SK-N-SH treated with all-trans-retinoic acid at 6 μM for 48 hours (cell line): ENCODE measurements around the gene KRTAP5-6.

Experiments used
- ATAC-seq: fragments of 200-7000 bp; cut with Tn5 transposase; 3 replicates; pipeline ENCODE4 v1.9.1; 2020; ENCODE audit warnings: mild to moderate bottlenecking, moderate library complexity
- ARNTL ChIP-seq: fragments of 450-650 bp; formaldehyde crosslinking; IDR thresholded peaks from 2 replicates; pipeline ENCODE4 v1.5.0; 2020; ENCODE audit warnings: low read depth, mild to moderate bottlenecking, moderate library complexity, borderline replicate concordance
- BACH2 ChIP-seq: fragments of 250-450 bp; sonication (Bioruptor Pico); IDR thresholded peaks from 2 replicates; pipeline ENCODE4 v1.9.0; 2021; ENCODE audit warnings: mild to moderate bottlenecking, borderline replicate concordance
- CSDC2 ChIP-seq: fragments of 250-450 bp; sonication (Bioruptor Pico); IDR thresholded peaks from 2 replicates; pipeline ENCODE4 v1.5.0; 2020; ENCODE audit warnings: mild to moderate bottlenecking, moderate library complexity
- GLIS3 ChIP-seq: fragments of 250-450 bp; sonication (Bioruptor Pico); IDR thresholded peaks from 2 replicates; pipeline ENCODE4 v1.5.0; 2020; ENCODE audit warnings: mild to moderate bottlenecking, moderate library complexity
- ISL1 ChIP-seq: fragments of 250-450 bp; sonication (Bioruptor Pico); IDR thresholded peaks from 2 replicates; pipeline ENCODE4 v2.1.2; 2022; ENCODE audit warnings: mild to moderate bottlenecking, moderate library complexity
- OSR1 ChIP-seq: fragments of 250-450 bp; sonication (Bioruptor Pico); IDR thresholded peaks from 2 replicates; pipeline ENCODE4 v1.8.0; 2022; ENCODE audit warnings: moderate library complexity, mild to moderate bottlenecking, inconsistent platforms
- PPARA ChIP-seq: fragments of 250-450 bp; sonication (Bioruptor Pico); IDR thresholded peaks from 2 replicates; pipeline ENCODE4 v1.5.0; 2020; ENCODE audit warnings: mild to moderate bottlenecking, borderline replicate concordance
- RARB ChIP-seq: fragments of 250-450 bp; sonication (Bioruptor Pico); IDR thresholded peaks from 2 replicates; pipeline ENCODE4 v1.8.0; 2021; ENCODE audit warnings: mild to moderate bottlenecking, moderate library complexity
- TOX ChIP-seq: fragments of 250-450 bp; sonication (Bioruptor Pico); IDR thresholded peaks from 2 replicates; pipeline ENCODE4 v1.8.0; 2021; ENCODE audit warnings: mild to moderate bottlenecking, moderate library complexity, borderline replicate concordance
- ZC3H10 ChIP-seq: fragments of 250-450 bp; sonication (Bioruptor Pico); IDR thresholded peaks from 2 replicates; pipeline ENCODE4 v1.5.1; 2021; ENCODE audit warnings: mild to moderate bottlenecking, moderate library complexity
- ZFP3 ChIP-seq: fragments of 250-450 bp; sonication (Bioruptor Pico); IDR thresholded peaks from 2 replicates; pipeline ENCODE4 v1.5.0; 2020; ENCODE audit warnings: mild to moderate bottlenecking, moderate library complexity
- ZNF565 ChIP-seq: fragments of 450-650 bp; formaldehyde crosslinking; conservative IDR thresholded peaks from 2 replicates; pipeline ENCODE4 v1.5.0; 2020; ENCODE audit warnings: low read depth, mild to moderate bottlenecking, moderate library complexity
- ZNF70 ChIP-seq: fragments of 450-650 bp; formaldehyde crosslinking; IDR thresholded peaks from 2 replicates; pipeline ENCODE4 v1.5.0; 2020; ENCODE audit warnings: mild to moderate bottlenecking, moderate library complexity
- ZNF8 ChIP-seq: fragments of 450-650 bp; formaldehyde crosslinking; IDR thresholded peaks from 2 replicates; pipeline ENCODE4 v1.5.0; 2020; ENCODE audit warnings: mild to moderate bottlenecking, moderate library complexity
- TF ChIP-seq, protein P1 (sequence below): fragments of 250-450 bp; sonication (Bioruptor Pico); IDR thresholded peaks from 2 replicates; pipeline ENCODE4 v1.8.0; 2020; ENCODE audit warnings: mild to moderate bottlenecking, moderate library complexity, borderline replicate concordance
- TF ChIP-seq, protein P2 (sequence below): fragments of 250-450 bp; sonication (Bioruptor Pico); IDR thresholded peaks from 2 replicates; pipeline ENCODE4 v1.8.0; 2021; ENCODE audit warnings: low read depth, mild to moderate bottlenecking, moderate library complexity, borderline replicate concordance
- TF ChIP-seq, protein P3 (sequence below): fragments of 250-450 bp; sonication (Bioruptor Pico); IDR thresholded peaks from 2 replicates; pipeline ENCODE4 v1.5.0; 2020; ENCODE audit warnings: mild to moderate bottlenecking, moderate library complexity
- TF ChIP-seq, protein P4 (sequence below): fragments of 250-450 bp; sonication (Bioruptor Pico); IDR thresholded peaks from 2 replicates; pipeline ENCODE4 v1.5.1; 2021; ENCODE audit warnings: mild to moderate bottlenecking, moderate library complexity

KRTAP5-6 gene

DNA sequence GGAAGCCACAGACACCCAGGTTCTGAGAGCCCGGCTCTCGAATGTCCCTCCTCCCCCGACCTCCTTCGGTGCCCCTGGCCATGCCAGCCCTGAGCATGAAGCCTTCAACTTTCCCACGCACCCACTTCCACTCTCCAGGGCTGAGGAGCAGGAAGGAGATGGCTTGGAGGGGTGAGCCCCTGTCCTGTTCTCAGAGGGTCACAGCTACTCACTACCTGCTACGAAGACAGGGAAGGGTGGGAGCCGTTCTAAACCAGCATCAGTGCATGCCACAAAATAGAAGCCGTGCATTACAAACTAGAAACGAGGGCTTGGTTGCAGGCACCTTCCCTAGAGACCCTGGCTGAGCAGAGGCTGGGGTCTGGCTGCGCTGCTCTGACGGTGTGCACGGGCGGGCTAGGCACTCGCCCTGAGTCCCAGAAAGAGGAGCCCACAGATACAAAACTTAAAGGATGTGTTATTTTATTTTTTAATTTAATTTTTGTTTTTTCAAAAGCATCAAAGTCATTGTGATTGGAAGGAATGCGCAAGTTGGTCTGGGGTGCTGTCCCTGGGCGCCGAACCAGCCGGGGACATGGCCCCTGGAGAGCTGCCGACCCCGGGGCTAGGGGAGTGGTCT, 4.2 kb upstream of the KRTAP5-6 start (continued):
- TF ChIP-seq, protein P1, sequence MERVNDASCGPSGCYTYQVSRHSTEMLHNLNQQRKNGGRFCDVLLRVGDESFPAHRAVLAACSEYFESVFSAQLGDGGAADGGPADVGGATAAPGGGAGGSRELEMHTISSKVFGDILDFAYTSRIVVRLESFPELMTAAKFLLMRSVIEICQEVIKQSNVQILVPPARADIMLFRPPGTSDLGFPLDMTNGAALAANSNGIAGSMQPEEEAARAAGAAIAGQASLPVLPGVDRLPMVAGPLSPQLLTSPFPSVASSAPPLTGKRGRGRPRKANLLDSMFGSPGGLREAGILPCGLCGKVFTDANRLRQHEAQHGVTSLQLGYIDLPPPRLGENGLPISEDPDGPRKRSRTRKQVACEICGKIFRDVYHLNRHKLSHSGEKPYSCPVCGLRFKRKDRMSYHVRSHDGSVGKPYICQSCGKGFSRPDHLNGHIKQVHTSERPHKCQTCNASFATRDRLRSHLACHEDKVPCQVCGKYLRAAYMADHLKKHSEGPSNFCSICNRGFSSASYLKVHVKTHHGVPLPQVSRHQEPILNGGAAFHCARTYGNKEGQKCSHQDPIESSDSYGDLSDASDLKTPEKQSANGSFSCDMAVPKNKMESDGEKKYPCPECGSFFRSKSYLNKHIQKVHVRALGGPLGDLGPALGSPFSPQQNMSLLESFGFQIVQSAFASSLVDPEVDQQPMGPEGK (CRISPR knock-in tag), result no peak
- TF ChIP-seq ISL1 (CRISPR knock-in tag), result no peak
- no peak for TF ChIP-seq GLIS3 (CRISPR knock-in tag)
- TF ChIP-seq, protein P2, sequence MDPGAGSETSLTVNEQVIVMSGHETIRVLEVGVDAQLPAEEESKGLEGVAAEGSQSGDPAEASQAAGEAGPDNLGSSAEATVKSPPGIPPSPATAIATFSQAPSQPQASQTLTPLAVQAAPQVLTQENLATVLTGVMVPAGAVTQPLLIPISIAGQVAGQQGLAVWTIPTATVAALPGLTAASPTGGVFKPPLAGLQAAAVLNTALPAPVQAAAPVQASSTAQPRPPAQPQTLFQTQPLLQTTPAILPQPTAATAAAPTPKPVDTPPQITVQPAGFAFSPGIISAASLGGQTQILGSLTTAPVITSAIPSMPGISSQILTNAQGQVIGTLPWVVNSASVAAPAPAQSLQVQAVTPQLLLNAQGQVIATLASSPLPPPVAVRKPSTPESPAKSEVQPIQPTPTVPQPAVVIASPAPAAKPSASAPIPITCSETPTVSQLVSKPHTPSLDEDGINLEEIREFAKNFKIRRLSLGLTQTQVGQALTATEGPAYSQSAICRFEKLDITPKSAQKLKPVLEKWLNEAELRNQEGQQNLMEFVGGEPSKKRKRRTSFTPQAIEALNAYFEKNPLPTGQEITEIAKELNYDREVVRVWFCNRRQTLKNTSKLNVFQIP, result no peak
- TF ChIP-seq, all 23 proteins: peak for 0

DNA sequence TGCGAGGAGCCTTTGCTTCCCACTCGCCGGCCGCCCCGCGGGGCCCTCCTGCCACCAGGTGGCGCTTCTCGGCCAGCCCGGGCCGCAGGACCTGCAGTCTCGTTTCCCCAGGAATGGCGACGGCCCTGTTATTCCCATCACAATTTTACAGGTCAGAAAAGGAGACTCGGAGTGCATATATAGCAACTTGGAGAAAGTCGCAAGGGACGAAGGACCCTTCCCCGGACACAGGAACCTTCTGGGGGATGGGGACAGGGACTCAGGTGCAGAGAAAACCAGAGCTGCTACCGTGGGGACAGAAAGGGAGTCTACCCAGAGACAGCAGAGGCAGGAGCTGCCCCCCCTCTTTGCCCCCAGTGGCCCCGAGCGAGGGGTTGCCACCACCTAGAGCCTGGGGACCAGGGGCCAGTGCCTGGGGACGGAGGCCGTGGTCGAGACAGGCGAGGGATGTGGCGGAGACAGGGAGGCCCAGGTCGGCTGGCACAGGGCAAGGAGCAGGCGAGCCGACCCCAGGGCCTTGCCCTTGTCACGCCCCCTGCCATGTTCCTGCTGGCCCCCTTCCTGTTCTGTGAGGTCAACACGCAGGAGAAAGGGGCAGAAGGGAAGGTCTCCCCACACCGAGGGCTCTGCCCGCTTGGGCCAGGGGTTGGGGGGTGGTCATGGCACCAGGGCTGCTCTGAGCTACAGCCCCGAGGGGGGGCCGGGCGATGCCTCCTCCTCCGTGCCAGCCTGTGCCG, 3.5 kb upstream of the KRTAP5-6 start:
- ATAC-seq, result peak; percentile 92
- TF ChIP-seq ZNF8 (CRISPR knock-in tag) (no peak), BACH2 (no peak), ZFP3 (no peak)
- TF ChIP-seq, protein P3, sequence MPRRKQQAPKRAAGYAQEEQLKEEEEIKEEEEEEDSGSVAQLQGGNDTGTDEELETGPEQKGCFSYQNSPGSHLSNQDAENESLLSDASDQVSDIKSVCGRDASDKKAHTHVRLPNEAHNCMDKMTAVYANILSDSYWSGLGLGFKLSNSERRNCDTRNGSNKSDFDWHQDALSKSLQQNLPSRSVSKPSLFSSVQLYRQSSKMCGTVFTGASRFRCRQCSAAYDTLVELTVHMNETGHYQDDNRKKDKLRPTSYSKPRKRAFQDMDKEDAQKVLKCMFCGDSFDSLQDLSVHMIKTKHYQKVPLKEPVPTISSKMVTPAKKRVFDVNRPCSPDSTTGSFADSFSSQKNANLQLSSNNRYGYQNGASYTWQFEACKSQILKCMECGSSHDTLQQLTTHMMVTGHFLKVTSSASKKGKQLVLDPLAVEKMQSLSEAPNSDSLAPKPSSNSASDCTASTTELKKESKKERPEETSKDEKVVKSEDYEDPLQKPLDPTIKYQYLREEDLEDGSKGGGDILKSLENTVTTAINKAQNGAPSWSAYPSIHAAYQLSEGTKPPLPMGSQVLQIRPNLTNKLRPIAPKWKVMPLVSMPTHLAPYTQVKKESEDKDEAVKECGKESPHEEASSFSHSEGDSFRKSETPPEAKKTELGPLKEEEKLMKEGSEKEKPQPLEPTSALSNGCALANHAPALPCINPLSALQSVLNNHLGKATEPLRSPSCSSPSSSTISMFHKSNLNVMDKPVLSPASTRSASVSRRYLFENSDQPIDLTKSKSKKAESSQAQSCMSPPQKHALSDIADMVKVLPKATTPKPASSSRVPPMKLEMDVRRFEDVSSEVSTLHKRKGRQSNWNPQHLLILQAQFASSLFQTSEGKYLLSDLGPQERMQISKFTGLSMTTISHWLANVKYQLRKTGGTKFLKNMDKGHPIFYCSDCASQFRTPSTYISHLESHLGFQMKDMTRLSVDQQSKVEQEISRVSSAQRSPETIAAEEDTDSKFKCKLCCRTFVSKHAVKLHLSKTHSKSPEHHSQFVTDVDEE (CRISPR knock-in tag), result no peak
- TF ChIP-seq, protein P1 (CRISPR knock-in tag), result no peak

DNA sequence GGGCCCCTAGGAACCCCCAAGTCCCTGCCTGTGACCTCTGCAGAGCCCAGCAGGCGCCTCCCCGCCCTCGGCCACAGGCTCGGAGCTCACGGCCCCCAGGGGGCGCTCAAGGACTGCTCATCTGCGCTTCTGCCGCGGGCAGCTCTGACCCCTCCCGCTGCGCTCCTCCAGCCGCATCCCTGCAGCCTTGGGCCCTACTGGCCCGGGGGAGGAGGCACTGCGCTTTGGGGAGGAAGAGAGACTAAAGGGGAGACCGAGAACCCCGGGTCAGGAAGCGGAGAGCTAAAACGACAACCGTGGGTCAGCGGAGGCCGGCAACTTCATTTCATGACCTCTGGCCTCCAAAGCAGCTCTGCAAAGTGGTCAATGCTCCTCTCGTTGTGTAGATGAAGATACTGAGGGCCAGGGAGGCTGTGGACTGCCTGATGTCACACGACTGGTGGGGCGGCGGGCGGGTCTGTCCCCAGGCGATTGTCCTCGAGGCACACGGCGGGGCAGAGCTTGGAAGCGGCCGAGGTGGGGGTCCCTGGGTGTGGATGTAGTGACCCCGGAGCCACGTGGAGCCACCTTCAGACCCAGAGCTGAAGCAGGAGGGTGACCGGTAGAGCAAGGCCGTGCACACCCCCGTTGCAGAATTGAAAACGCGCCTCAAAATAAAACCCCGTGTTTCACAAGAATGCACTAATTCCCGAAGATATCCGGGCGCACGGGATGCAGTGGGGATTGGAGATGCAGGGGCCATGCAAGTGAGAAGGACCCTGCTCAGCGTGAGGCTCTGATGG, 2.7 kb upstream of the KRTAP5-6 start:
- ATAC-seq, result peak; percentile 96
- TF ChIP-seq, protein P1 (CRISPR knock-in tag), result no peak
- 0 out of 2 replicates have a peak, but pooled peaks have one; percentile 10 for TF ChIP-seq ZNF70

DNA sequence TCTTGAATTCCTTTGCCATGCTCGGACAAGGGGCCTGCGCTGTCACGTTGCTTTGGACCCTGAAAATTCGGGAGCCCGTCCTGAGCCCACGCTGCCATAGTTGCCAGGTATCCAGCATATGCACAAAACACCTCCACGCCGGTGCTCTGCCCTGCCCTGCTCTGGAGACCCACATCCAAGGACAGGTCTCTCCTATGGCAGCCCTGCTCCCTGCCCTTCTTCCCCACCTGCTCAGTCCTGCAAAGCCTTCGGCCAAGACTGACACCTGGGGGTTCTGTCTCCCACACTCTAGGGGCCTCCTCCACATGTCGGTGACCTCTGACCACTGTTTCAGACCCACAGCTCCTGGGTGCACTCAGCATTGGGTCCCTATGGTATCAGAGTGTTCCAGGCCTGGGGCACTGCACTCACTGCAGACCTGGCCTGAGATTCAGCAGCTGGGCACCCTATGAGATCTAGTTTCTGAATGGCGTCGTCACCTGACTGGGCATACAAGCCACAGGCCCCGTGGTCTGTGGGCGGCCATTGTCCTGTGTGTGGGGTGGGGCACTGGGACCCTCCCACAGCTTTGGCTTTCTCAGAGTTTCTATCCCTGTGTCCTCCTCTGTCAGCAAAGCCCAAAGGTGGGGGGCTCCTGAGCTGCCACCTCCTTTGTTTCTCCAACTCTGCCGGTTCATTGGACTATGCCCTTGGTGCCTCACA, 2.0 kb upstream of the KRTAP5-6 start:
- no peak for ATAC-seq
- TF ChIP-seq ARNTL (CRISPR knock-in tag), result no peak
- TF ChIP-seq, protein P1 (CRISPR knock-in tag), result no peak
- TF ChIP-seq ISL1 (CRISPR knock-in tag), result no peak
- TF ChIP-seq PPARA (CRISPR knock-in tag), result no peak
- no peak for TF ChIP-seq ZNF565 (CRISPR knock-in tag)
- no peak for TF ChIP-seq ZFP3
- TF ChIP-seq, protein P4, sequence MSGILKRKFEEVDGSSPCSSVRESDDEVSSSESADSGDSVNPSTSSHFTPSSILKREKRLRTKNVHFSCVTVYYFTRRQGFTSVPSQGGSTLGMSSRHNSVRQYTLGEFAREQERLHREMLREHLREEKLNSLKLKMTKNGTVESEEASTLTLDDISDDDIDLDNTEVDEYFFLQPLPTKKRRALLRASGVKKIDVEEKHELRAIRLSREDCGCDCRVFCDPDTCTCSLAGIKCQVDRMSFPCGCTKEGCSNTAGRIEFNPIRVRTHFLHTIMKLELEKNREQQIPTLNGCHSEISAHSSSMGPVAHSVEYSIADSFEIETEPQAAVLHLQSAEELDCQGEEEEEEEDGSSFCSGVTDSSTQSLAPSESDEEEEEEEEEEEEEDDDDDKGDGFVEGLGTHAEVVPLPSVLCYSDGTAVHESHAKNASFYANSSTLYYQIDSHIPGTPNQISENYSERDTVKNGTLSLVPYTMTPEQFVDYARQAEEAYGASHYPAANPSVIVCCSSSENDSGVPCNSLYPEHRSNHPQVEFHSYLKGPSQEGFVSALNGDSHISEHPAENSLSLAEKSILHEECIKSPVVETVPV (CRISPR knock-in tag), result no peak
- no peak for TF ChIP-seq OSR1 (CRISPR knock-in tag)
- TF ChIP-seq CSDC2 (CRISPR knock-in tag), result no peak
- TF ChIP-seq TOX, result no peak
- TF ChIP-seq RARB (CRISPR knock-in tag), result no peak
- TF ChIP-seq ZC3H10 (CRISPR knock-in tag), result no peak
